WTC11 (cell line): ENCODE results near the gene PPP1CB. TPM values are rescaled to one million over a fixed set of nuclear protein-coding genes. Genes with fewer than 3 reads are reported as not detected.
A peak's percentile ranks its signal among the peaks of the same experiment; 100 is the strongest.

ENCODE experiments used
- ATAC-seq: fragments of 200-7000 bp; cut with Tn5 transposase; 2 replicates; pipeline ENCODE4 v1.10.0; 2021; ENCODE audit warnings: mild to moderate bottlenecking, moderate library complexity
- CTCF ChIA-PET: fragments of 300-600 bp; sonication (Branson Sonifier 250); formaldehyde crosslinking; loops from one replicate; lab custom pipeline; 2021; ENCODE audit warnings: antibody characterized with exemption; lab: Charles Lee
- POLR2A ChIA-PET: fragments of 350-600 bp; sonication (Branson Sonifier 250); formaldehyde crosslinking; loops from one replicate; lab custom pipeline; 2021; ENCODE audit warnings: antibody characterized with exemption; lab: Charles Lee
- DNase-seq: peaks from one replicate; pipeline ENCODE4 v3.0.0; 2021; ENCODE audit warnings: low spot score
- H3K27ac Mint-ChIP-seq: 2 replicates; pipeline ENCODE4 v1.8.0; 2021; ENCODE audit warnings: mixed read lengths
- H3K27me3 Mint-ChIP-seq: 2 replicates; pipeline ENCODE4 v1.8.0; 2021; ENCODE audit warnings: low read depth, mild to moderate bottlenecking, moderate library complexity, mixed read lengths
- H3K36me3 Mint-ChIP-seq: 2 replicates; pipeline ENCODE4 v1.8.0; 2021; ENCODE audit warnings: mixed read lengths
- H3K4me1 Mint-ChIP-seq: 2 replicates; pipeline ENCODE4 v1.8.0; 2022; ENCODE audit warnings: mixed read lengths
- H3K4me3 Mint-ChIP-seq: 2 replicates; pipeline ENCODE4 v1.8.0; 2021; ENCODE audit warnings: mild to moderate bottlenecking, moderate library complexity, mixed read lengths
- H3K9me3 Mint-ChIP-seq: 2 replicates; pipeline ENCODE4 v1.8.0; 2021; ENCODE audit warnings: mixed read lengths
- ATF1 ChIP-seq: sonication (generic); formaldehyde crosslinking; IDR thresholded peaks from 2 replicates; pipeline ENCODE4 v1.8.1; 2023; ENCODE audit warnings: mild to moderate bottlenecking, moderate library complexity, missing genetic modification reagents
- ESRRA ChIP-seq: sonication (generic); formaldehyde crosslinking; IDR thresholded peaks from 2 replicates; pipeline ENCODE4 v1.8.1; 2022; ENCODE audit warnings: mild to moderate bottlenecking, missing genetic modification reagents, borderline replicate concordance
- GTF2I ChIP-seq: fragments of 250-450 bp; sonication (Bioruptor Pico); conservative IDR thresholded peaks from 2 replicates; pipeline ENCODE4 v1.4.0; 2021; ENCODE audit warnings: mild to moderate bottlenecking
- RELA ChIP-seq: sonication (generic); formaldehyde crosslinking; IDR thresholded peaks from 2 replicates; pipeline ENCODE4 v1.8.1; 2022; ENCODE audit warnings: missing genetic modification reagents, mild to moderate bottlenecking, borderline replicate concordance
- TEAD4 ChIP-seq: sonication (generic); formaldehyde crosslinking; IDR thresholded peaks from 2 replicates; pipeline ENCODE4 v1.8.0; 2022; ENCODE audit warnings: mild to moderate bottlenecking, missing genetic modification reagents
- ZBTB43 ChIP-seq: sonication (generic); formaldehyde crosslinking; IDR thresholded peaks from 2 replicates; pipeline ENCODE4 v1.8.1; 2023; ENCODE audit warnings: mild to moderate bottlenecking, missing genetic modification reagents
- ZNF121 ChIP-seq: sonication (generic); formaldehyde crosslinking; IDR thresholded peaks from 2 replicates; pipeline ENCODE4 v1.8.0; 2023; ENCODE audit warnings: missing genetic modification reagents
- ZNF138 ChIP-seq: sonication (generic); formaldehyde crosslinking; conservative IDR thresholded peaks from 2 replicates; pipeline ENCODE4 v1.8.1; 2022; ENCODE audit warnings: mild to moderate bottlenecking, moderate library complexity, missing genetic modification reagents
- ZNF219 ChIP-seq: sonication (generic); formaldehyde crosslinking; IDR thresholded peaks from 2 replicates; pipeline ENCODE4 v1.8.0; 2023; ENCODE audit warnings: missing genetic modification reagents, mild to moderate bottlenecking, borderline replicate concordance
- ZNF281 ChIP-seq: sonication (generic); formaldehyde crosslinking; IDR thresholded peaks from 2 replicates; pipeline ENCODE4 v1.8.0; 2023; ENCODE audit warnings: mild to moderate bottlenecking, missing genetic modification reagents
- total RNA-seq: library from RNA; stranded (reverse); gene quantifications from 3 replicates; pipeline ENCODE4 v1.2.3, GENCODE V29; 2021
- TF ChIP-seq, protein P1 (sequence below): sonication (generic); formaldehyde crosslinking; IDR thresholded peaks from 2 replicates; pipeline ENCODE4 v1.8.0; 2022; ENCODE audit warnings: missing genetic modification reagents
- TF ChIP-seq, protein P2 (sequence below): sonication (generic); formaldehyde crosslinking; IDR thresholded peaks from 2 replicates; pipeline ENCODE4 v1.8.0; 2022; ENCODE audit warnings: mild to moderate bottlenecking, missing genetic modification reagents

The PPP1CB gene
- total RNA-seq, 1 experiment from 2014 or later: 133 TPM

- TF ChIP-seq ZNF281 (CRISPR knock-in tag) (no peak), ZNF121 (CRISPR knock-in tag) (no peak), GTF2I (no peak), TEAD4 (CRISPR knock-in tag) (no peak), ZNF219 (CRISPR knock-in tag) (peak; percentile 67; the same call in 1 of the 2 replicates), ZNF138 (CRISPR knock-in tag) (0 out of 2 replicates have a peak, but pooled peaks have one; percentile 23), ZBTB43 (CRISPR knock-in tag) (no peak), ESRRA (CRISPR knock-in tag) (no peak)
- TF ChIP-seq, protein P1, sequence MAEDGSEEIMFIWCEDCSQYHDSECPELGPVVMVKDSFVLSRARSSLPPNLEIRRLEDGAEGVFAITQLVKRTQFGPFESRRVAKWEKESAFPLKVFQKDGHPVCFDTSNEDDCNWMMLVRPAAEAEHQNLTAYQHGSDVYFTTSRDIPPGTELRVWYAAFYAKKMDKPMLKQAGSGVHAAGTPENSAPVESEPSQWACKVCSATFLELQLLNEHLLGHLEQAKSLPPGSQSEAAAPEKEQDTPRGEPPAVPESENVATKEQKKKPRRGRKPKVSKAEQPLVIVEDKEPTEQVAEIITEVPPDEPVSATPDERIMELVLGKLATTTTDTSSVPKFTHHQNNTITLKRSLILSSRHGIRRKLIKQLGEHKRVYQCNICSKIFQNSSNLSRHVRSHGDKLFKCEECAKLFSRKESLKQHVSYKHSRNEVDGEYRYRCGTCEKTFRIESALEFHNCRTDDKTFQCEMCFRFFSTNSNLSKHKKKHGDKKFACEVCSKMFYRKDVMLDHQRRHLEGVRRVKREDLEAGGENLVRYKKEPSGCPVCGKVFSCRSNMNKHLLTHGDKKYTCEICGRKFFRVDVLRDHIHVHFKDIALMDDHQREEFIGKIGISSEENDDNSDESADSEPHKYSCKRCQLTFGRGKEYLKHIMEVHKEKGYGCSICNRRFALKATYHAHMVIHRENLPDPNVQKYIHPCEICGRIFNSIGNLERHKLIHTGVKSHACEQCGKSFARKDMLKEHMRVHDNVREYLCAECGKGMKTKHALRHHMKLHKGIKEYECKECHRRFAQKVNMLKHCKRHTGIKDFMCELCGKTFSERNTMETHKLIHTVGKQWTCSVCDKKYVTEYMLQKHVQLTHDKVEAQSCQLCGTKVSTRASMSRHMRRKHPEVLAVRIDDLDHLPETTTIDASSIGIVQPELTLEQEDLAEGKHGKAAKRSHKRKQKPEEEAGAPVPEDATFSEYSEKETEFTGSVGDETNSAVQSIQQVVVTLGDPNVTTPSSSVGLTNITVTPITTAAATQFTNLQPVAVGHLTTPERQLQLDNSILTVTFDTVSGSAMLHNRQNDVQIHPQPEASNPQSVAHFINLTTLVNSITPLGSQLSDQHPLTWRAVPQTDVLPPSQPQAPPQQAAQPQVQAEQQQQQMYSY (CRISPR knock-in tag): no peak
Measured at GRCh38 chr2:28751956-28752630, 463 bp downstream of the PPP1CB start (continued).

- Mint-ChIP-seq H3K27me3 (no peaks in the 10 kb centered on the region), H3K9me3 (no peaks in the 10 kb centered on the region), H3K4me1 (peaks cover 45% of the 10 kb centered on the region), H3K4me3 (peak overlapping the region; percentile 97)
- no peak for ATAC-seq
- TF ChIP-seq, protein P2, sequence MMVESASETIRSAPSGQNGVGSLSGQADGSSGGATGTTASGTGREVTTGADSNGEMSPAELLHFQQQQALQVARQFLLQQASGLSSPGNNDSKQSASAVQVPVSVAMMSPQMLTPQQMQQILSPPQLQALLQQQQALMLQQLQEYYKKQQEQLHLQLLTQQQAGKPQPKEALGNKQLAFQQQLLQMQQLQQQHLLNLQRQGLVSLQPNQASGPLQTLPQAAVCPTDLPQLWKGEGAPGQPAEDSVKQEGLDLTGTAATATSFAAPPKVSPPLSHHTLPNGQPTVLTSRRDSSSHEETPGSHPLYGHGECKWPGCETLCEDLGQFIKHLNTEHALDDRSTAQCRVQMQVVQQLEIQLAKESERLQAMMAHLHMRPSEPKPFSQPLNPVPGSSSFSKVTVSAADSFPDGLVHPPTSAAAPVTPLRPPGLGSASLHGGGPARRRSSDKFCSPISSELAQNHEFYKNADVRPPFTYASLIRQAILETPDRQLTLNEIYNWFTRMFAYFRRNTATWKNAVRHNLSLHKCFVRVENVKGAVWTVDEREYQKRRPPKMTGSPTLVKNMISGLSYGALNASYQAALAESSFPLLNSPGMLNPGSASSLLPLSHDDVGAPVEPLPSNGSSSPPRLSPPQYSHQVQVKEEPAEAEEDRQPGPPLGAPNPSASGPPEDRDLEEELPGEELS (CRISPR knock-in tag): no peak
- TF ChIP-seq RELA (CRISPR knock-in tag) (no peak), ATF1 (CRISPR knock-in tag) (no peak)
- TF ChIP-seq, all 79 proteins: peak for 0
- Mint-ChIP-seq H3K27ac (peak overlapping the region; percentile 94), H3K36me3 (peaks cover 4% of the 10 kb centered on the region; the same call in 1 of the 2 replicates)
- CTCF ChIA-PET: interaction anchor here (1.3 to 3.7 kb wide), 2 partner anchors 68 to 158 kb away, joined by 7 to 27 read pairs; no protein-coding TSS in a partner anchor
- POLR2A ChIA-PET: interaction anchor here (1.0 to 1.3 kb wide), 5 partner anchors 57 to 158 kb away, joined by 3 to 6 read pairs (median 3); partner anchors contain the start of gene WDR43
- no peak for DNase-seq
Measured at GRCh38 chr2:28752631-28753376, 1.2 kb downstream of the PPP1CB start.
